Transverse colon (tissue), 4 donors: Measurements from ENCODE around the gene ANAPC5. TPM values are rescaled to one million over a fixed set of nuclear protein-coding genes. Genes with fewer than 3 reads are reported as not detected.

Experiments
- DNase-seq: peaks from one replicate; pipeline ENCODE4 v3.0.0-alpha.2; 2019
- H3K27ac ChIP-seq, 4 donors: fragments of 200-600 bp; sonication (generic); 2 replicates each; pipeline ENCODE4 v1.5.1; 2016 to 2018; ENCODE audit warnings: inconsistent platforms in 4 of 4
- H3K27me3 ChIP-seq: fragments of 200-600 bp; sonication (generic); 2 replicates; pipeline ENCODE4 v1.5.1; 2017; ENCODE audit warnings: inconsistent platforms
- H3K36me3 ChIP-seq, 4 donors: fragments of 200-600 bp; sonication (generic); 2 replicates each; pipeline ENCODE4 v1.5.1; 2017 to 2019; ENCODE audit warnings: inconsistent platforms in 4 of 4
- H3K4me1 ChIP-seq, 4 donors: fragments of 200-600 bp; sonication (generic); 2 replicates each; pipeline ENCODE4 v1.5.1; 2017 to 2020; ENCODE audit warnings: inconsistent platforms in 4 of 4
- H3K4me3 ChIP-seq, 4 donors: fragments of 200-600 bp; sonication (generic); 1 replicate in 1 of 4; 2 replicates in 3 of 4; pipeline versions ENCODE4 v1.5.1 to v1.6.1; 2017 to 2019; ENCODE audit warnings: inconsistent platforms in 4 of 4
- H3K9me3 ChIP-seq, 2 donors: fragments of 200-600 bp; sonication (generic); 2 replicates each; pipeline ENCODE4 v1.5.1; 2017 to 2019; ENCODE audit warnings: inconsistent platforms in 2 of 2
- EP300 ChIP-seq: sonication (generic); formaldehyde crosslinking; IDR thresholded peaks from one replicate; pipeline ENCODE4 v1.6.1; 2017; ENCODE audit warnings: antibody characterized with exemption, low read depth
- POLR2A ChIP-seq: fragments of 450-650 bp; IDR thresholded peaks from one replicate; pipeline ENCODE4 v1.6.1; 2016; ENCODE audit warnings: antibody characterized with exemption, mild to moderate bottlenecking, moderate library complexity
- POLR2AphosphoS5 ChIP-seq, 3 donors: sonication (generic); formaldehyde crosslinking; IDR thresholded peaks; one replicate each; pipeline ENCODE4 v1.6.1; 2016; ENCODE audit warnings: antibody characterized with exemption in 3 of 3
- WGBS, 2 donors: methylation state at CpG; one replicate each; pipeline ENCODE4 v1.1.5; 2018; ENCODE audit warnings: low coverage in 1 of 2; 5-methylcytosine and 5-hydroxymethylcytosine counted together
- in situ Hi-C, 4 donors: fragments of 200-750 bp; cut with MboI; loops; one replicate each; pipeline versions ENCODE4 v1.15.0 to v1.15.1; 2017; ENCODE audit warnings: low sequenced_read_pairs in 3 of 4, low pct_ligation_motif_present in 1 of 4, low pct_unique_long_range_greater_than_20kb in 1 of 4
- intact Hi-C: fragments of 100-400 bp; cut with DNase I; formaldehyde crosslinking; loops from one replicate; pipeline ENCODE4 v1.15.1; 2023; ENCODE audit warnings: low total_unique reads
- total RNA-seq, 4 donors: library from RNA; depleted of rRNA; stranded (reverse); fragments of >200 nt; gene quantifications; one replicate each; pipeline ENCODE4 v1.1.0, GENCODE V29; 2016
- TF ChIP-seq, protein P1 (sequence below), 5 experiments: fragments of 200-600 bp in 3 of 5; fragments of 450-650 bp in 2 of 5; sonication (generic) in 3 of 5; IDR thresholded peaks; 1 replicate in 2 of 5; 2 replicates in 3 of 5; pipeline ENCODE4 v1.5.1; 2016 to 2017; ENCODE audit warnings: antibody characterized with exemption in 5 of 5, inconsistent platforms in 3 of 5, mild to moderate bottlenecking in 2 of 5, moderate library complexity in 1 of 5

ANAPC5 gene
- total RNA-seq, 4 donors from 2014 or later: 101 to 184 (median 129) TPM

- no peaks in the 10 kb centered on the region for H3K27me3 ChIP-seq
- TF ChIP-seq POLR2AphosphoS5 (IDR thresholded peaks at IDR 0.05) (no peak), POLR2A (no peak), EP300 (no peak)
- TF ChIP-seq, protein P1, sequence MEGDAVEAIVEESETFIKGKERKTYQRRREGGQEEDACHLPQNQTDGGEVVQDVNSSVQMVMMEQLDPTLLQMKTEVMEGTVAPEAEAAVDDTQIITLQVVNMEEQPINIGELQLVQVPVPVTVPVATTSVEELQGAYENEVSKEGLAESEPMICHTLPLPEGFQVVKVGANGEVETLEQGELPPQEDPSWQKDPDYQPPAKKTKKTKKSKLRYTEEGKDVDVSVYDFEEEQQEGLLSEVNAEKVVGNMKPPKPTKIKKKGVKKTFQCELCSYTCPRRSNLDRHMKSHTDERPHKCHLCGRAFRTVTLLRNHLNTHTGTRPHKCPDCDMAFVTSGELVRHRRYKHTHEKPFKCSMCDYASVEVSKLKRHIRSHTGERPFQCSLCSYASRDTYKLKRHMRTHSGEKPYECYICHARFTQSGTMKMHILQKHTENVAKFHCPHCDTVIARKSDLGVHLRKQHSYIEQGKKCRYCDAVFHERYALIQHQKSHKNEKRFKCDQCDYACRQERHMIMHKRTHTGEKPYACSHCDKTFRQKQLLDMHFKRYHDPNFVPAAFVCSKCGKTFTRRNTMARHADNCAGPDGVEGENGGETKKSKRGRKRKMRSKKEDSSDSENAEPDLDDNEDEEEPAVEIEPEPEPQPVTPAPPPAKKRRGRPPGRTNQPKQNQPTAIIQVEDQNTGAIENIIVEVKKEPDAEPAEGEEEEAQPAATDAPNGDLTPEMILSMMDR (IDR thresholded peaks at IDR 0.05): no peak
- DNase-seq: no peak
- H3K4me3 ChIP-seq: no peak overlapping the region
- 99% methylated on average over 6 of the region's 6 CpGs; no CpG with 5 or more reads in 1 of the 2 donors for WGBS, 2 donors
- no peaks in the 10 kb centered on the region for H3K4me1 ChIP-seq
- intact Hi-C loops: no loop called here
- no peak overlapping the region for H3K27ac ChIP-seq
- peaks cover 0 to 39% (median 19%) of the 10 kb centered on the region in 4 donors for H3K36me3 ChIP-seq
- in situ Hi-C loops: no loop called here
- no peaks in the 10 kb centered on the region for H3K9me3 ChIP-seq
These were observed 90.8 kb downstream of the ANAPC5 start for GRCh38 chr12:121261398-121261797.

- WGBS, 2 donors: 87% methylated on average over 7 of the region's 7 CpGs; no CpG with 5 or more reads in 1 of the 2 donors
- no peak overlapping the region for H3K27ac ChIP-seq
- in situ Hi-C loops: no loop called here
- H3K4me3 ChIP-seq: no peak overlapping the region
- H3K27me3 ChIP-seq: no peaks in the 10 kb centered on the region
- intact Hi-C loops: no loop called here
- peaks cover 0 to 39% (median 19%) of the 10 kb centered on the region in 4 donors for H3K36me3 ChIP-seq
- no peaks in the 10 kb centered on the region for H3K9me3 ChIP-seq
- no peaks in the 10 kb centered on the region for H3K4me1 ChIP-seq
- no peak for DNase-seq
- TF ChIP-seq, protein P1 (IDR thresholded peaks at IDR 0.05): no peak
- TF ChIP-seq POLR2A: no peak
- TF ChIP-seq POLR2AphosphoS5 (IDR thresholded peaks at IDR 0.05): no peak
- no peak for TF ChIP-seq EP300
These were observed 92.1 kb downstream of the ANAPC5 start for GRCh38 chr12:121260091-121260490.

DNA sequence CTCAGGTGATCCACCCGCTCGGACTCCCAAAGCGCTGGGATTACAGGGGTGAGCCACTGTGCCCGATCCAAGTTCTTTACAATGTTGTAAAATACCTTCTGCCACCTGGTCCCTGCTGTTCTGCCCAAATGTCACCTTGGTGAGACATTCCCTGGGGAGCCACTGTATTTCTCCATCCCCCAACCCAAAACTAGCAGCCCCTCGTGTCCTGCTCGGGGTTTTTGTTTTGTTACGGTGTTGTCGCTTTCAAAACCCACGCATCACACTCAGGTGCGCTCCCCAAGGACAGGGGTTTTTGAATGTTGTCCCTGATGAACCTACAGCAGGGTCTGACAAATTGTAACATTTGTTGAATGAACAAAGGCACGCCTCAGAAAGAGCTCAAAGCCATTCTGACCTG lies 93.1 kb downstream of the ANAPC5 start:
- TF ChIP-seq POLR2A (no peak), EP300 (no peak), POLR2AphosphoS5 (IDR thresholded peaks at IDR 0.05) (no peak)
- TF ChIP-seq, protein P1 (IDR thresholded peaks at IDR 0.05): no peak
- Histone ChIP-seq H3K4me3 (no peak overlapping the region), H3K27ac (no peak overlapping the region), H3K9me3 (no peaks in the 10 kb centered on the region), H3K4me1 (no peaks in the 10 kb centered on the region), H3K36me3 (peaks cover 0 to 42% (median 19%) of the 10 kb centered on the region in 4 donors), H3K27me3 (no peaks in the 10 kb centered on the region)
- in situ Hi-C loops: no loop called here
- intact Hi-C loops: no loop called here
- 96% methylated on average over 11 of the region's 11 CpGs; no CpG with 5 or more reads in 1 of the 2 donors for WGBS, 2 donors
- DNase-seq: no peak

Other genes with a start within 250 kb of the ANAPC5 start
- 1 to 10 TPM in 3 of 4 donors, under 1 TPM in 1; 0.96 to 7.1 (median 5.1) TPM for gene P2RX7, start 219.5 kb downstream of the ANAPC5 start, total RNA-seq
- gene P2RX4, start 142.3 kb downstream of the ANAPC5 start, total RNA-seq: 100 to 1,000 TPM; 103 to 435 (median 217) TPM
- gene CAMKK2, start 55.7 kb downstream of the ANAPC5 start, total RNA-seq: 100 to 1,000 TPM in 1 of 4 donors, 10 to 100 TPM in 3; 17.5 to 155 (median 47.7) TPM
- 10 to 100 TPM; 46.8 to 63.2 (median 49.8) TPM for gene RNF34, start 47.7 kb upstream of the ANAPC5 start, total RNA-seq
- 10 to 100 TPM in 3 of 4 donors, 1 to 10 TPM in 1; 7.2 to 39.3 (median 15.2) TPM for gene KDM2B, start 228.6 kb upstream of the ANAPC5 start, total RNA-seq